Kidney (tissue), 14 donors: ENCODE results near the gene RHOV. TPM values are rescaled to one million over a fixed set of nuclear protein-coding genes. Genes with fewer than 3 reads are reported as not detected.

ENCODE experiments used
- DNase-seq, 5 donors: peaks; one replicate each; pipeline ENCODE4 v3.0.0-alpha.2; 2013 to 2020
- FAIRE-seq: peaks from 2 replicates; lab custom pipeline; 2012; peaks lifted over from hg19 to GRCh38; lab: Jason Lieb, UNC
- H3K27ac ChIP-seq, 2 donors: one replicate each; pipeline ENCODE4 v1.7.0; 2013; ENCODE audit warnings: low read depth in 2 of 2, low read length in 2 of 2, inconsistent platforms in 1 of 2
- H3K27me3 ChIP-seq: one replicate; pipeline ENCODE4 v1.7.1; 2013; ENCODE audit warnings: low read length, inconsistent platforms; ENCODE audit not compliant: control insufficient read depth, insufficient read depth
- H3K36me3 ChIP-seq, 3 donors: one replicate each; pipeline versions ENCODE4 v1.7.0 to v1.7.1; 2013; ENCODE audit warnings: low read length in 3 of 3, control low read depth in 1 of 3, inconsistent platforms in 1 of 3; ENCODE audit not compliant: insufficient read depth in 3 of 3, control insufficient read depth in 2 of 3
- H3K4me1 ChIP-seq, 3 donors: one replicate each; pipeline versions ENCODE4 v1.7.0 to v1.7.1; 2013; ENCODE audit warnings: low read length in 3 of 3, inconsistent platforms in 1 of 3, low read depth in 1 of 3; ENCODE audit not compliant: control insufficient read depth in 2 of 3, insufficient read depth in 2 of 3
- H3K4me3 ChIP-seq, 3 donors: one replicate each; pipeline versions ENCODE4 v1.7.0 to v1.8.1; 2013; ENCODE audit warnings: low read length in 3 of 3, control low read depth in 1 of 3, inconsistent platforms in 1 of 3
- H3K9ac ChIP-seq, 3 donors: one replicate each; pipeline versions ENCODE4 v1.7.0 to v1.7.1; 2013; ENCODE audit warnings: low read length in 3 of 3, control low read depth in 1 of 3, inconsistent platforms in 1 of 3
- H3K9me3 ChIP-seq, 3 donors: one replicate each; pipeline versions ENCODE4 v1.7.0 to v1.7.1; 2013; ENCODE audit warnings: low read length in 3 of 3, control low read depth in 1 of 3, inconsistent platforms in 1 of 3; ENCODE audit not compliant: control insufficient read depth in 2 of 3, insufficient read depth in 1 of 3
- CTCF ChIP-seq: IDR thresholded peaks from 3 replicates; pipeline ENCODE4 v1.5.1; 2012; ENCODE audit warnings: mild to moderate bottlenecking, moderate library complexity, borderline replicate concordance; ENCODE audit not compliant: insufficient read depth; ENCODE audit errors: extremely low read depth
- intact Hi-C: fragments of 100-400 bp; cut with DNase I; formaldehyde crosslinking; loops from one replicate; pipeline ENCODE4 v1.11.1; 2022
- polyA plus RNA-seq: library from polyadenylated mRNA; stranded (reverse); fragments of 350-450 nt; fragmentation: Illumina TruSeq; extraction: RNeasy Lipid Tissue Mini Kit (QIAGEN cat#74804); gene quantifications from one replicate; pipeline ENCODE4 v1.2.3, GENCODE V29; 2014; ENCODE audit warnings: low read depth, low replicate concordance; ENCODE audit not compliant: insufficient read depth
- total RNA-seq: library from RNA; stranded (reverse); fragmentation: NEBNext Ultra II Directional; extraction: Animal tissue kit (Norgen Biotek cat#: 25700); gene quantifications from one replicate; pipeline ENCODE4 v1.2.1, GENCODE V29; 2021
- donor health status: control.
- donor health status: control.
- donor health status: control.
- donor health status: control.
- donor health status: control.
- donor health status: DM: yes; HTN: yes; CAD: no.
- donor health status: Normal renal cell carcinoma (clear cell type).

The RHOV gene
- total and polyA plus RNA-seq, 2 donors from 2014 or later = 3.0 to 4.6 TPM

GRCh38 chr15:40838756-40839155 is 35.3 kb downstream of the RHOV start:
- peaks cover 0 to 8% (median 7%) of the 10 kb centered on the region in 3 donors for H3K4me1 ChIP-seq
- no peak for FAIRE-seq
- TF ChIP-seq CTCF = no peak
- DNase-seq = peak in 1 of 5 donors; percentile 15
- no peaks in the 10 kb centered on the region for H3K9me3 ChIP-seq
- H3K27me3 ChIP-seq = no peaks in the 10 kb centered on the region
- H3K27ac ChIP-seq = no peak overlapping the region
- H3K9ac ChIP-seq = no peak overlapping the region
- intact Hi-C loops = no loop called here
- H3K36me3 ChIP-seq = peaks cover 0 to 4% (median 0%) of the 10 kb centered on the region in 3 donors
- no peak overlapping the region for H3K4me3 ChIP-seq

- H3K9ac ChIP-seq = no peak overlapping the region
- intact Hi-C loops = no loop called here
- H3K36me3 ChIP-seq = peaks cover 0 to 4% (median 0%) of the 10 kb centered on the region in 3 donors
- no peaks in the 10 kb centered on the region for H3K27me3 ChIP-seq
- H3K9me3 ChIP-seq = no peaks in the 10 kb centered on the region
- peak in 1 of 5 donors; percentile 11 for DNase-seq
- FAIRE-seq = no peak
- no peak overlapping the region for H3K4me3 ChIP-seq
- no peak overlapping the region for H3K27ac ChIP-seq
- TF ChIP-seq CTCF = no peak
- no peaks in the 10 kb centered on the region for H3K4me1 ChIP-seq
Measured at GRCh38 chr15:40836020-40836419, 38.0 kb downstream of the RHOV start.

GRCh38 chr15:40832903-40833302 is 41.1 kb downstream of the RHOV start:
- Histone ChIP-seq H3K36me3 (no peaks in the 10 kb centered on the region), H3K4me1 (no peaks in the 10 kb centered on the region), H3K9me3 (no peaks in the 10 kb centered on the region), H3K27ac (no peak overlapping the region), H3K9ac (no peak overlapping the region), H3K4me3 (no peak overlapping the region), H3K27me3 (no peaks in the 10 kb centered on the region)
- peak in 1 of 5 donors; percentile 26 for DNase-seq
- FAIRE-seq = no peak
- TF ChIP-seq CTCF = no peak
- intact Hi-C loops = no loop called here

- H3K36me3 ChIP-seq = no peaks in the 10 kb centered on the region
- no peak for TF ChIP-seq CTCF
- DNase-seq = peak in 1 of 5 donors; percentile 8
Measured at GRCh38 chr15:40831861-40832260, 42.2 kb downstream of the RHOV start.

More at GRCh38 chr15:40831861-40832260, 42.2 kb downstream of the RHOV start:
- Histone ChIP-seq H3K4me1 (no peaks in the 10 kb centered on the region), H3K4me3 (no peak overlapping the region), H3K27me3 (no peaks in the 10 kb centered on the region), H3K27ac (no peak overlapping the region), H3K9me3 (no peaks in the 10 kb centered on the region), H3K9ac (no peak overlapping the region)
- intact Hi-C loops = no loop called here
- no peak for FAIRE-seq
